NB4 (cell line): ENCODE measurements around the gene RFTN1.

Source experiments
- MYC ChIP-seq: IDR thresholded peaks from 2 replicates; pipeline ENCODE4 v1.6.1; 2011; ENCODE audit warnings: low read depth, low read length
- POLR2A ChIP-seq: IDR thresholded peaks from 2 replicates; pipeline ENCODE4 v1.6.1; 2011; ENCODE audit warnings: mild to moderate bottlenecking; ENCODE audit not compliant: insufficient read length; ENCODE audit errors: extremely low read depth
- TF ChIP-seq, protein P1 (sequence below): IDR thresholded peaks from one replicate; pipeline ENCODE4 v1.5.1; 2012; ENCODE audit warnings: low read depth, low read length

- TF ChIP-seq, protein P1, sequence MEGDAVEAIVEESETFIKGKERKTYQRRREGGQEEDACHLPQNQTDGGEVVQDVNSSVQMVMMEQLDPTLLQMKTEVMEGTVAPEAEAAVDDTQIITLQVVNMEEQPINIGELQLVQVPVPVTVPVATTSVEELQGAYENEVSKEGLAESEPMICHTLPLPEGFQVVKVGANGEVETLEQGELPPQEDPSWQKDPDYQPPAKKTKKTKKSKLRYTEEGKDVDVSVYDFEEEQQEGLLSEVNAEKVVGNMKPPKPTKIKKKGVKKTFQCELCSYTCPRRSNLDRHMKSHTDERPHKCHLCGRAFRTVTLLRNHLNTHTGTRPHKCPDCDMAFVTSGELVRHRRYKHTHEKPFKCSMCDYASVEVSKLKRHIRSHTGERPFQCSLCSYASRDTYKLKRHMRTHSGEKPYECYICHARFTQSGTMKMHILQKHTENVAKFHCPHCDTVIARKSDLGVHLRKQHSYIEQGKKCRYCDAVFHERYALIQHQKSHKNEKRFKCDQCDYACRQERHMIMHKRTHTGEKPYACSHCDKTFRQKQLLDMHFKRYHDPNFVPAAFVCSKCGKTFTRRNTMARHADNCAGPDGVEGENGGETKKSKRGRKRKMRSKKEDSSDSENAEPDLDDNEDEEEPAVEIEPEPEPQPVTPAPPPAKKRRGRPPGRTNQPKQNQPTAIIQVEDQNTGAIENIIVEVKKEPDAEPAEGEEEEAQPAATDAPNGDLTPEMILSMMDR: no peak
- TF ChIP-seq POLR2A (no peak), MYC (no peak)
Measured at GRCh38 chr3:16538507-16538906, 25.0 kb upstream of the RFTN1 start.
